Left kidney (tissue), 2 donors: ENCODE measurements around the gene ZNF775. TPM values are rescaled to one million over a fixed set of nuclear protein-coding genes. Genes with fewer than 3 reads are reported as not detected.

Experiments used
- DNase-seq: peaks from one replicate; pipeline ENCODE4 v3.0.0-alpha.2; 2013
- polyA plus RNA-seq: library from polyadenylated mRNA; unstranded; fragments of 120-200 nt; gene quantifications from one replicate; pipeline ENCODE4 v1.2.1, GENCODE V29; 2013; ENCODE audit not compliant: insufficient read length

The ZNF775 gene
- polyA plus RNA-seq, 1 donor = 5.3 TPM

- peak; percentile 70 for DNase-seq
Measured at GRCh38 chr7:150368884-150369747, 10.0 kb upstream of the ZNF775 start.

- DNase-seq = no peak
Measured at GRCh38 chr7:150369748-150370501, 9.2 kb upstream of the ZNF775 start.

- DNase-seq = no peak
Measured at GRCh38 chr7:150370612-150371071, 8.5 kb upstream of the ZNF775 start.

GRCh38 chr7:150371131-150371995 is 7.8 kb upstream of the ZNF775 start:
- no peak for DNase-seq

DNA sequence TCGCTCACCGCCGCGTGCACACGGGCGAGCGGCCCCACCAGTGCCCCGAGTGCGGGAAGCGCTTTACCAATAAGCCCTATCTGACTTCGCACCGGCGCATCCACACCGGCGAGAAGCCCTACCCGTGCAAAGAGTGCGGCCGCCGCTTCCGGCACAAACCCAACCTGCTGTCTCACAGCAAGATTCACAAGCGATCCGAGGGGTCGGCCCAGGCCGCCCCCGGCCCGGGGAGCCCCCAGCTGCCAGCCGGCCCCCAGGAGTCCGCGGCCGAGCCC is 7.2 kb upstream of the ZNF775 start:
- no peak for DNase-seq

DNA sequence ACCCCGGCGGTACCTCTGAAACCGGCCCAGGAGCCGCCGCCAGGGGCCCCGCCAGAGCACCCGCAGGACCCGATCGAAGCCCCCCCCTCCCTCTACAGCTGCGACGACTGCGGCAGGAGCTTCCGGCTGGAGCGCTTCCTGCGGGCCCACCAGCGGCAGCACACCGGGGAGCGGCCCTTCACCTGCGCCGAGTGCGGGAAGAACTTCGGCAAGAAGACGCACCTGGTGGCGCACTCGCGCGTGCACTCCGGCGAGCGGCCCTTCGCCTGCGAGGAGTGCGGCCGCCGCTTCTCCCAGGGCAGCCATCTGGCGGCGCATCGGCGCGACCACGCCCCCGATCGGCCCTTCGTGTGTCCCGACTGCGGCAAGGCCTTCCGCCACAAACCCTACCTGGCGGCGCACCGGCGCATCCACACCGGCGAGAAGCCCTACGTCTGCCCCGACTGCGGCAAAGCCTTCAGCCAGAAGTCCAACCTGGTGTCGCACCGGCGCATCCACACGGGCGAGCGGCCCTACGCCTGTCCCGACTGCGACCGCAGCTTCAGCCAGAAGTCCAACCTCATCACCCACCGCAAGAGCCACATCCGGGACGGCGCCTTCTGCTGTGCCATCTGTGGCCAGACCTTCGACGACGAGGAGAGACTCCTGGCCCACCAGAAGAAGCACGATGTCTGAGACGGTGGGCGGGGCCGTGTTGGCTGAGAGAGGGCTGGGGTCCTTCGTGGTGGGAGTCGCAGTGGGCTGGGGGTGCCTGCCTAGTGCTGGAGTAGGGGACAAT is 6.7 kb upstream of the ZNF775 start:
- no peak for DNase-seq

GRCh38 chr7:150373049-150373801 is 5.9 kb upstream of the ZNF775 start:
- no peak for DNase-seq

GRCh38 chr7:150374026-150374425 is 5.1 kb upstream of the ZNF775 start:
- no peak for DNase-seq

DNA sequence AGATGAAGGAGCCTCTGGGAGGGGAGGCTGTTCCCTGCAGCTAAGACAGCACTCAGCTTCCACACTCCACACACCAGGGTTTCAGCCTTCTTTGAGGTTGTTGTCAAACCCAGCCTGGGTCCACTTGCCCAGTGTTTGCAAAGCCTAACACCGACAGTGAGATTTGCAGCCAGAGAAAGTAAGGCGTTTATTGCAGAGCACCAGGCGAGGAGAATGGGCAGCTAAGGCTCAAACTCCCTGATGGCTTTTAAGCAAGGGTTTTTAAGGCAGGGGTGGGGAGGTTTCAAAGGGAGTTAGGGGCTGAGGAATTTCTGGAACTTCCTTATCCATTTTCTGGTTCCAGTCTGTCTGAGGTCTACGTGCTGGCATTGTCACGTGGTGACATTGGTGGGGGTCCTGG is 4.7 kb upstream of the ZNF775 start:
- no peak for DNase-seq

DNA sequence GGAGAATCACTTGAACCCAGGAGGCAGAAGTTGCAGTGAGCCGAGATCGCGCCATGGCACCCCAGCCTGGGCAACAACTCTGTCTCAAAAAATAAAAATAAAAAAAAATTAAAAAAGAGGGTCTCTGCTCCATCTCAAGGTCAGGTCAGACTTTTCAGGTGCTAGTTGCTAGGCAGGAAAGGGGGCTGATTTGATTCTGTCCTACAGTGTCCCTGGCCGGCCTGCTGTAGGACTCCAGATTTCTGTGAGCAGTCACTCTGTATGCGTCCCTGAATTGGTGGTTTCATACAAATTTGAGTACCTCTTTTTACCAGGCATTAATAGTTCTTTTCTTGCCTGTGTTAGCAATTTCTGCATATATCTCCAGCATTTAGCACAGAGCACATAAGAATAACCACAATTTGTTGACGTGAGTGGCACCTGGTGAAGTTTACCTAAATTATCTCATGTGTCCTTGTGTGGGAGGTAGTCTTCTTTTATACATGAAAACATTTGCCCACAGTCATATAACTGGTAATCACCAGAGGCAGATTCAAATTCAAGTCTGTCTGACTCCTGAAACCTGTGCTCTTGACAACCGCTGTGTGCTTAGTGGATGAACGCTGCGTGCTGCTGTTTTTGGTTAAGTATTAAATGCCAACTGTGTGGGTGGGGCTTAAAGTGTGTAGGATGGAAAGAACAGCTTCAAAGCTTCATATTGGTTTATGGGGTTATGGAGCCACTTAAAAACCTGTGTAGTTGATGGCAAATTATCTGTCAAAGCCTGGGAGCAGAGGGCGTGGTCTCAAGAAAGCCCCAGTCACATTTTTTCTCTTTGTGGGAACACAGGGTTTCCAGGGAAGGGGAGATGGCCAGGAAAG is 3.2 kb upstream of the ZNF775 start:
- DNase-seq = no peak

DNA sequence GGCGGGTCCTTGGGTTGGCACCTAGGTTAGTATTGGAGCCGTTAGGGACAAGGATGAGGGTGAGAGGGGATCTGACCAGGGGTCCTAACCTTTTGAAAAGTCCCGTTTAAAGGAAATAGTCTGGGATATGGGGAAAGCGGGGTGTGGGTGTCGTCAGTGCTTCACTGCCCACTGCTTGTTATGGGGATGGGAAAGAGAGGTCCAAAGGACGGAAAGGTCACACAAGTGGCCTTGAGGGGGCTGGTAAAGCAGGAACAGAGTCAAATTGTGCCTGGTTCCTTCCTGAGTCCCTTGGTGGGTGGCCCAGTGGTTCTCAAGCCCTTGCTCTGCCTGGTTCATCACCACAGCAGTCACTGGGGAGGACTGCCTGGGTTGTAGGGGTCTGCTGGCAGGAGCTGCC is 2.6 kb upstream of the ZNF775 start:
- no peak for DNase-seq

DNA sequence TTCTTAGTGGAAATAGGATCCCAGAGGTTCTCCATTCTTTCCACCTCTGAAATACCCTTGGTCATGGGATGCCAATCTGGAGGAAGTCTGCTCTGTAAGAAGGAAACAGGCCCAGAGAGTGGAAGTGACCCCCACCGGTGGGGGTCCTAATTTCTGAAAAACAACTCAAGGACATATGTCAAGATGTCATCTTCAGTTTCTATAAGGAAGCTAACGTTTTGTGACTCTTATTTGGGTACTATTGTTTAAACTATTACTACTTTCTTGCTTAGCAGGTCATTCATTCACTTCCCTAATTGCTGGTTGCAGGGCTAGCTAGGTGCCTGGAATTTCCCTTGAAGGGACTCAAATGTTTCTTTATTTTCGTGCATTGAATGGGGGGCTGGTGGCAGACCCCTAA is 1.9 kb upstream of the ZNF775 start:
- DNase-seq = no peak

- no peak for DNase-seq
Measured at GRCh38 chr7:150377635-150378034, 1.5 kb upstream of the ZNF775 start.

DNA sequence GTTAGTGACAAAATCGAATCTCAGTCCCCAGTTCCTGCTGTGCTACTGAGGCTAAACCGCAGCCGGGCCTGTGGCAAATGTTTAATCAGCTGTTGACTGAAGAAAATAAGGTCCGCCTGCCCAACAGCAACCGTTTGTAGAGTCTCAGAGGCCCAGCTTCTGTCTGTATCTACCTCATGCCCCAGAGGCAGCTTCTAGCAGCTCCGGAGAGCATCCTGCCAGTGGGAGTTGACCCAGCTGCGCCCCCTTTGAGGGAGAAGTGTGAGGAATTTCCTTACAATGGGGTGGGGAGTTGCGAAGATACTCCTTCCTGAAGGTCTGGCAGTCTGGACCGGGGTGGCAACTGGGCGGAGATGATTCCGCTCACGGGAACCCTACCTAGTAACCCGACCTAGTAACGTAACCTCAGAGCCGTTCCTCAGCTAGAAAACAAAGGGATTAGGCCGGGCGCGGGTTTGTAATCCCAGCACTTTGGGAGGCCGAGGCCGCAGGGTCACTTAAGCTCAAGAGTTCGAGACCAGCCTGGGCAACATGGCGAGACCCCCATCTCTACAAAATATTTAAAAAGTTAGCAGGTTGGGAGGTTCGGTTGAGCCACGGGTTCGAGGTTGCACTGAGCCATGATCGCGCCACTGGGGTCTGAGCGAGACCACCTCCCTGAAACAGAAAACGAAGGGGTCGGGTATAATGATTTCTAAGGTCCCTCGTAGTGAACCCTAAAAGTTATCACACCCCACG is 846 bp upstream of the ZNF775 start:
- DNase-seq = peak; percentile 69

DNA sequence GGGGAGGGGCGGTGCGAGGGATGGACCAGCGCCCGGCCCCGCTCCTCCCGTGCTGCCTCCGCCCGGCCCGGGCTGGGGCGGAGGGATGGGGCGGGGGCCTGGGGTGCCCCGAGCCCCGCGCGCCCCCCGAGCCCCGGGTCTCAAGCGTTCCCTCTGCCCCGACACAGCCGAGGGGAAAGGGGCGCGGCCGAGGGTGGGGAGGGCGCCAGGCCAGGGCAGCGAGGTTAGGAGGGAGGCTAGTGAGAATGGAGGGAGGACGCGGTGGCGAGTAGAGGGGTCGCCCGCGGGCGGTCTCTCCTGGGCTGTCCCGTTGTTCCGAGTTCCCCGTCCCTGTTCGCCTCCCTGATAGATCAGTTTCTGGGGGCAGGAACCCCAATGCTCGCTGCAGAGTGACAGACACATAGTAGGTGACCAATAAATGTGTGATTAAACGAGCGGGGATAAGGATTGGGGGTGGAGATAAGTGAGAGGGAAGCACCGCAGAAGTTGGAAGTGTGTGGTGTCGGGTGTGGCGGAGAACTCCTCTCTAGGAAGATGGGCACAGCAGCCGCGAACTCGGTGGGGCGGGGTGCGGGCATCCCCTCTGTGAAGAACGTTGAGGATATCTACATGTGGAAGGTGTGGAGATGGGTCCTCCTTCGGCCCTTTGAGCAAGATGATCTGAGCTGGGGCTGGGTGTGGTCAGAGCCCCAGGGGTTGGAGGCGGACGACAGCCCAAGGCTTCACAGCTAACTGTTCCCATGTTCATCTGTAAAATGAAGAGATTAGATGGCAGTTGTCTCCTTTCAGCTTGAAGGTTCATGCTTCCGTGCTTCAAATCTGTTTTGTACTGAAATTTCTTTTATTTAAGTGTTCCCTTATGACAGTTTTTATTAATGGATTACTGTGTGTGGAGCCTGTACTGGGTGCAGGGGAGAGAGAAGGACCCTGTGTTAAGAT is 580 bp downstream of the ZNF775 start:
- no peak for DNase-seq

- DNase-seq = no peak
Measured at GRCh38 chr7:150380463-150380862, 1.3 kb downstream of the ZNF775 start.

GRCh38 chr7:150381096-150381495 is 2.0 kb downstream of the ZNF775 start:
- no peak for DNase-seq

DNA sequence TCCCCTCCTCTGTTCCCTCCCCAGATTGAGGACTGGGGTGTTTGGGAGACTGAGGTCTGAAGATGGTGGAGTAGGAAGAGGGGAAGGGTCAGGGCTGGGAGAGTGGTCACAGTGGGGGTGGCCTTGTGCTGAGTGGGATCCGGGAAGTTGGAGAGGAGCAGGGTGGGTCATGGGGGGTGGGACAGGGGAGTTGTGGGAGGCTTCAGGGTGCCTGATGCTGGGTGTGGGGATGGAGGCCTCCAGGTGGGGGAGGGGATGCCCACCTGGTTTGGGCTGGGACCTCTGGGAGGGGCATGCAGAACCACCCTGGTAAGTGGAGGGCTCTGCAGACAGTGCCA is 2.6 kb downstream of the ZNF775 start:
- no peak for DNase-seq
